ENCODE results near the gene FLNB.
A peak's percentile ranks its signal among the peaks of the same experiment; 100 is the strongest.

Gene FLNB

DNA sequence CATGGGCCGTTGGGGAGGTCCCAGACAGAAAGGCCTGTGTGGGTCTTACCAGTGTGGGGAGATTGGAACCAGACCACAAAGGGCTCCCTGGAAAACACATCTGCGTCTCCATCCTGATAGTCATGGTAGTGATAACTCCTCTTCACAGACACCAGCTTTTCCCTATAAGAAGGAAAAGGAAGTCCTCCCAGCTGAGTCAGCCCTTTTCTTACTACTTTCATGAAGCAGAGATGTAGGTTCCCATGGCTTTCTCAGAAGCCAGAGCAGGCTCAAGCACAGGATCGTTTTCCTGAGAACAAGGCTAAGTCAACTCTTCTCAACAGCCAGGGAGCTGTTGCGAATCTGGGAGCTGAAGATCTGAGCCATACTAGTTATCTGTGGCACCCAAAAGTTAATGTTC is 196.5 kb downstream of the FLNB start:
- Histone ChIP-seq H3K27ac (no peak overlapping the region), H3K4me3 (no peak overlapping the region)

DNA sequence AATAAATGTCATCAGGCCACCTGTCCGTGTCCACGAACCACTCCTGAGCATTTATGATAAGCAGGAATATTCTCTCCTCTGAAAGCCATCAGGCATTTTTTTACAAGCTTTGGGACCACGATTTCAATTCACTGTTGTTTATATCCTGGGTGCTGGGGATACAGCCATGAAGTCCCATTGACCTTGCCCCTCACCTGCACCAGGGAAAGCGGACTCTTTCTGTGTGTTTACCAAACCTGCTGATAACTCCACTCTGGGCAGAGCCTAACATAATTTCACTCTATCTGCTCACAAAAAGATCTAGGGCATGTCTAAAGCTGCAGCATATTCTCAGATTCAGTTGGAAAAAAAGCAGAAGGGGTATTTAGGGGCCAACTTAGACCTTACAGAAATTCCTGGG is 197.8 kb downstream of the FLNB start:
- H3K4me3 ChIP-seq, result no peak overlapping the region
- H3K27ac ChIP-seq, result peak overlapping the region in 2 of 21 experiments; percentile 11 to 59

DNA sequence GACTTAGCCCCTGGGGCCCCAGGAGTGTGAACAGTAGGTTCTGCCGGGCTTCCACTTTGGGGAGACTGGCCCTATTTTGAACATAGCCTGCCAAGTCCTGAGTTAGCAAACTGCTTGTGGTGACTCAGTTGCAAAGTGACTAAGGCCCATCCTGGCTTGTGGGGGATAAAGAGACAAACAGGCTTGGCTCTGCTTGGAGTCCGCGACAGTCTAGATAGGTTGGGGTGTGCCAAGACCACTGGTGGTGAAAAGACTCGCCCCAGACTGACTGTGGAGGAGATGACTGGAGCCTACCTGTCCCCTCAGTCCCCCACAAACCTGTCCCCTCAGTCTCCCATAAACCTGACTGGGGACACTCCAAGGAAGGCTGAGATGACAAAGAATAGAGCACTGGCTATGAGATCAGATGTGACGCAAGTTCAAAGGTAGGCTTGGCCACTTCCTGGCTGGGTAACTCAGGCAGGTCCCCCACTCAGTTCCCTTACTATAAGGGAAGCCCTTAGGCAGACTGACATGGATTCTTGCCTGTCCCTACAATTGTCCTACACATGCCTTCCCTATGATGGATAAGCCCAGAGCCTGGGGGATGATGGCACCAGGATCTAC is 198.3 kb downstream of the FLNB start:
- Histone ChIP-seq H3K27ac (peak overlapping the region in 3 of 21 experiments; percentile 11 to 59 (median 25)), H3K4me3 (no peak overlapping the region)

DNA sequence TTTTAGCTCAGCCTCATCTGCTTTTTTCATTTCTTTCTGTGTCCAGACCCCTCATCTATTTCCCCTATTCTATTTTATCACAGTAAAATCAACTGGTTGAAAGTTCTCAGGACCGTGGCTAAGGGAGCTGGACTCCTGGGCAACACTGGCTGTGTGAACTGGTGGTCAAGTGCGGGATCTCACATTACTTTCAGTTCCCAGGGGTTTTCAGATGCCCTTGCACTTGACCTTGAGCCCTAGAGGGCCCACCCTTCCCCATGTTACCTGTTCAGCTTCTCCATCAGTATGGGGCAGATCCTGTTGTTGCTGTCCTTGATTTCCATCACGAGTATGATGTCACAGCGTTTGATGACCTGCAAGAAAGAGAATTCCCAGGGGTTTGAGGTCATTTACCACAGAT is 199.7 kb downstream of the FLNB start:
- Histone ChIP-seq H3K27ac (no peak overlapping the region), H3K4me3 (no peak overlapping the region)

DNA sequence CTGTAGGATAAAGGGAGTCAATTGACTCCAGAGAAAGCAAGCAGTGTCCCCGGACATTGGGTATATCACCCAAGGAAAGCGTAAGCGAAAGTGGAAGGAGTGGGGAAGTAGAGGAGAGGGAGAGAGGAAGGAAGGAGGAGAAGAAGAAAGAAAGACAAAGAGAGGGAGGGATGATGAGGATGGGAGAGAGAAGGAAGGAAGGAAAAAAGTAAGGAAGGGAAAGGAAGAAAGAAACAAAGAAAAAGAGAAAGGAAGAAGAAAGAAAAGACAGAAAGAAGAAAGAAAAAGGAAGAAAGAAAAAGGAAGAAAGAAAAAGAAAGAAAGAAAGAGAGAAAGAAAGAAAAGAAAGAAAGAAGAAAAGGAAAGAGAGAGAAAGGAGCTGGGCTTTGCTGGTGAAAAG is 201.7 kb downstream of the FLNB start:
- H3K27ac ChIP-seq, result no peak overlapping the region
- no peak overlapping the region for H3K4me3 ChIP-seq

DNA sequence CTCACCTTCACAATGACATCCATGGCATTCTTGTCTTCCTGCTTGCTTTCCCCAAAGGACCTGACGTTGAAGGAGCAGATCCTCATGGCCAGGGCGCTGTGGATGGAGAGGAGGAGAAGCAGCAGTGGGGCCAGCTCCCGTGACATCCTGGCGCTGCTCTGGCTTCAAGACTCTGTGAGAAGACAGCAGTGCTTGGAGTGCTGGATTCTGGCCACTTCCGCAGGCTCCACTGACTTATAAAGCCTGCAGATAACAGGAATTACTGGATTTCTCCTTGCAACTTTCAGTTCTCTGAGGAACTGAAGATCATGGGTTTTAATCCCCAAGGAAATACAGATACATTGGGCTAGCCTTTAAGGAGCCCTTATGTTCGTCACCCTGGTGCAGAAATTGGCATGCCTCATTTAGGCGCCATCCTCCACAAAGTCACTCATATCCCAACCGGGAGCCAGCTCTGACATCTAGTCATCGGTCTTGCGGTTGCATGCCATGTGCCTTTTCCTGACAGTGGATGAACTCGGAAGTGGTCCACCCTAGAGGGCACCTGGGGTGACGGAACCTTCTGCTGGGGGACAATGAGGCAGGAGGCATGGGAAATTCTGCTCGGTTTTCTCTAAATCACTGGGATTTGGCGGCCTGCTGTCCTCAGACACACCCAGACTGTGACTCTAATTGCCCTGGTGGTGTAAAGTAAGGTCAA is 202.7 kb downstream of the FLNB start, which contains the start of gene DNASE1L3:
TSS of gene DNASE1L3 (minus strand) at position 212 of the 700 bp plus-strand sequence. CDS start at position 146, 66 bp downstream.
- H3K4me3 ChIP-seq, result no peak within 1 kb of the TSS
- peak within 1 kb of the TSS in 1 of 21 experiments; percentile 38 for H3K27ac ChIP-seq

DNA sequence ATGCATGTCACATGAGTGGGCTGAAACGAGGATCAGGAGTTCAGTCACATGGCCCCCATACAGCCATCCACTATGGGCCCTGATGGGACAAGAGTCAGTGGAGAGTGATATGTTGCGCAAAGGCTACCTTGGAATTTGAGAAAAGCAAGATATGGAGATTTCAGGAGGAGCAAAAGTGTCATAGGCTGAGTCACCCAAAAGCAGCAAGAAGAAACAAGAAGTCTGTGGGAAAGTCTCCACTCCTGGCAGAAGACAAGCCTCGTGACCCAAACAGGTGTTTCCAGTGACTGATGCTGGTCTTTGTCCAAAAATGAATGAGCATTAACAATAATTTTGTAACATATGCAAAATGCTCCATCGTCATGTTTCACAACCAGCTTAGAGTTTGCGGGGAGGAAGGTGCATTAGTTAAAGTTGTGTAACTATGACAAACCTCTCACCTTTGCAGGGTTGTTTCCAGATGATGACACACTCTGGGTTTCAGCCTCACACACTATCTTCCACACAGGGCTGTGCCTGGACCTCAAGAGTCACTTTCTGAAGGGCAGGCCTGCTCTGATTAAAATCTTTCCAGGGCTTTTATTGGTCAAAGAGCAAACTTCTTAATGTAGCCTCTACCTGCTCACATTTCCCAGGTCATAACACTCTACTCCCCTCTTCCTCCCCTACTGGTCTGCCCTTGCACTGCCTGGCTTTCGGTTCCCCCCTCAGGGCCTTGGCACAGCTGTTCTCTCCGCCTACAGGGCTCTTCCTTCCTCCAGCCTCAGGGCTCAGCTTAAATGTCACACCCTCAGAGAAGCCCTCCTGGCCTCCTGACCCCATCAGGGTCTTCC is 206.5 kb downstream of the FLNB start:
- peak overlapping the region in 17 of 21 experiments; percentile 31 to 77 (median 62) for H3K27ac ChIP-seq
- H3K4me3 ChIP-seq, result no peak overlapping the region

DNA sequence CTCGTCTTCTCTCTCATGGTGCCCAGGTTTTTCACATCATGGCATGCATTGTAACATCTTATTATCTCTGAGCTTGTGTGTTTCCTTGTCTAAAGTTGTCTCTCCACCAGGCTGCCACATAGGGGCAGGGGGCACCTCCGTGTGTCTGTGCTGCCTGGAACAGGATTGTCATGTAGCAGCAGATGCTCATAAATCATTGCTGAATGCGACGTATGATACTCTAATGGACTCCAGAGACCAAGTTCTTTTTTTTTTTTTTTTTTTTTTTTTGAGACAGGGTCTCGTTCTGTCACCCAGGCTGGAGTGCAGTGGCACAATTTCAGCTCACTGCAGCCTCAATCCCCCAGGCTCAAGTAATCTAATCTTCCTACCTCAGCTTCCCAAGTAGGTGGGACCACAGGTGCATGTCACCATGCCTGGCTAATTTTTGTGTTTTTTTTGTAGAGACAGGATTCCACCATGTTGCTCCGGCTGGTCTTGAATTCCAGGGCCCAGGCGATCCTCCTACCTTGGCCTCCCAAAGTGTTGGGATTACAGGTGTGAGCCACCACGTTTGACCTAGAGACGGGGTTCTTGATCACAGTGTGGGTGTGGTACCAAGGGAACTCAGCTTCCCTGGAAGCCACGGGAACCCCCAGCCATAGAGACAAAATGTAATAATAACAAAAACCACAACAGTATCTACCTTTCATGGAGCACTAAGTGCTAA is 207.2 kb downstream of the FLNB start:
- peak overlapping the region in 17 of 21 experiments; percentile 31 to 77 (median 62) for H3K27ac ChIP-seq
- no peak overlapping the region for H3K4me3 ChIP-seq

DNA sequence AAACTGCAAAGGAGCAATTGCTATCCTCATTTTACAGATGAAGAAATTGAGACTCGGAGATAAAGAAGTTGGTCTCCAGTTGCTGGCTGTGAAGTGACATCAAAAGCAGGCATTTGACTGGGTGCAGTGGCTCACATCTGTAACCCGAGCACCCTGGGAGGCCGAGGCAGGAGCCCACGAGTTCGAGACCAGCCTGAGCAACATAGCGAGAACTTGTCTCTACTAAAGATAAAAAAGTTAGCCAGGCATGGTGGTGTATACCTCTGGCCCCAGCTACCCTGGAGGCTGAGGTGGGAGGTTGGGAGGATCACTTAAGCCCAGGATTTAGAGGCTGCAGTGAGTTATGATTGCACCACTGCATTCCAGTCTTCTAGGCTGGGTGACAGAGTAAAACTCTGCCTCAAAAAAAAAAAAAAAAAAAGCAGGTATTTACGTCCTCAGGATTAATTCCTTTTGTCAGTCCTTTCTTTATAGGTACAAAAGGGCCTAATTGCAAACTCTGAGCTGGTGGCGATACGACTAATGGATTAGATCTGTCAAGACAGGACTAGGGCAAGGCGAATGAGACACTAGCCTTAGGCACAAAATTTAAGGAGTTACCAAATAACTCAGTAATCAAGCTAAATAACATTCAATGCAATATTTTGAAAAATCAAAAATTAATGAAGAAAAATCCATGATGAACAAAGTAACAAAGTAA is 208.4 kb downstream of the FLNB start:
- H3K27ac ChIP-seq, result peak overlapping the region in 5 of 21 experiments; percentile 4 to 41 (median 12)
- no peak overlapping the region for H3K4me3 ChIP-seq

DNA sequence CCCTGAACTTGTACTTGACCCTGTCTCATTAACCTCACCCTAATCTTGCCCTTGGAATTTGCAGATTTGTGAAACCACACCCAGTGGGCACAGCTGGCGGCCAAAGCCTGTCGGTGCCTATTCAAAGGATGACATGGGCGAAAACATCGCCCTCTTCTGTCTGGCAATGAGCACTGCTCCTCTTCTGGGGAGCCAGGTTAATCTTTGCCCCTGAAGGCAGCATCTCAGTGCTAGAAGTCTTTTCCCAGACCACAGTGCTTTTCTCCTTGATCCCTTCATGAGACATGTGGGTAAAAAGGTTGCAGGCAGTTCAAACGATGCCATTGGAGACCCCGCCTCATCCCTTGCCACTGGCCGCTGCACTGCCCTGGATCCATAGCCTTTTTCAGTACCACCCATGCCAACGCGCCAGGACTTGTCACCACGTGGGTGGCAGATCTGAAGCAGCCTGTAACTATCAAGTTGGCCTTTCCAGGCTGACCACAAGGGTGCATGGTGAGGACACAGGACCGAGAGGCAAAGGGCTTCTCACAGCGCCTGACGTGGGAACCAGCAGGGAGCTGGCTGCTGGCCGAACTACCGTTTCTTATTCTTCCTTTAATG is 209.1 kb downstream of the FLNB start:
- Histone ChIP-seq H3K27ac (peak overlapping the region in 8 of 21 experiments; percentile 0 to 41 (median 10)), H3K4me3 (no peak overlapping the region)

DNA sequence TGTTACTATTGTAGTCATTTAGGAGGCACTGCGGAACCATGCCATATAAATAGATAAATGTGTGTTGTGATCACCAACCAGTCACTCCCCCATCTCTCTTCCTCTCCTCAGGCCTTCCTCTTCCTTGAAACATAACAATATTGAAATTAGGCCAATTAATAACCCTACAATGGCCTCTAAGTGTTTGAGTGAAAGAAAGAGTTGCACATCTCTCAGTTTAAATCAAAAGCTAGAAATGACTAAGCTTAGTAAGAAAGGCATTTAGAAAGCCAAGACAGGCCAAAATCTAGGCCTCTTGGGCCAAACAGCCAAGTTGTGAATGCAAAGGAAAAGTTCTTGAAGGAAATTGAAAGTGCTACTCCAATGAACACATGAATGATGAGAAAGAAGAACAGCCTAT is 210.7 kb downstream of the FLNB start:
- H3K27ac ChIP-seq, result no peak overlapping the region
- no peak overlapping the region for H3K4me3 ChIP-seq

Data from skin epidermis (tissue), 12 donors.